HepG2 (cell line): ENCODE results near the gene DLG2. TPM values are rescaled to one million over a fixed set of nuclear protein-coding genes. Genes with fewer than 3 reads are reported as not detected.

Experiments
- ATAC-seq: fragments of 200-7000 bp; cut with Tn5 transposase; 3 replicates; pipeline ENCODE4 v1.9.1; 2020; ENCODE audit warnings: mild to moderate bottlenecking, moderate library complexity
- BruUV-seq: library from RNA; stranded (reverse); fragments of 400-500 nt; replicated peaks from 2 replicates; lab custom pipeline; 2021; lab: Mats Ljungman, UMichigan
- CTCF ChIA-PET: fragments of 300-600 bp; formaldehyde crosslinking; extraction: SDS; loops from one replicate; lab custom pipeline; 2021; ENCODE audit warnings: low total read pairs, inconsistent platforms, low intra/inter-chr PET ratio; lab: Yijun Ruan, JAX
- POLR2A ChIA-PET: fragments of 350-600 bp; sonication (Branson Sonifier 250); formaldehyde crosslinking; loops from one replicate; lab custom pipeline; 2020; ENCODE audit warnings: antibody characterized with exemption, inconsistent platforms; lab: Yijun Ruan, JAX
- DNase-seq: peaks from one replicate; pipeline ENCODE4 v3.0.0-alpha.2; 2015; ENCODE audit warnings: low spot score
- FAIRE-seq: peaks from 3 replicates; lab custom pipeline; 2011; peaks lifted over from hg19 to GRCh38; lab: Jason Lieb, UNC
- H2AFZ ChIP-seq: one replicate; pipeline ENCODE4 v1.6.1; 2011; ENCODE audit warnings: low read length, inconsistent platforms
- H3K27ac ChIP-seq: fragments of 300-600 bp; 3 replicates; pipeline ENCODE4 v1.8.0; 2011; ENCODE audit warnings: mixed run types, mild to moderate bottlenecking, mixed read lengths, low read length, inconsistent platforms; ENCODE audit not compliant: insufficient read depth; ENCODE audit errors: extremely low read length
- H3K27me3 ChIP-seq, 2 experiments: fragments of 200-600 bp in 1 of 2; 2 replicates in 1 of 2; 3 replicates in 1 of 2; pipeline versions ENCODE4 v1.6.0 to v1.8.0; 2011; ENCODE audit warnings: low read length in 2 of 2, mild to moderate bottlenecking in 2 of 2, moderate library complexity in 2 of 2, inconsistent platforms in 1 of 2; ENCODE audit not compliant: insufficient read depth in 2 of 2, control insufficient read depth in 1 of 2
- H3K36me3 ChIP-seq, 2 experiments: fragments of 200-600 bp in 1 of 2; replicated peaks in 1 of 2; 2 replicates in 1 of 2; 3 replicates in 1 of 2; pipeline versions ENCODE4 v1.5.1 to v1.8.0; 2011; ENCODE audit warnings: low read length in 2 of 2, inconsistent platforms in 1 of 2; ENCODE audit not compliant: insufficient read depth in 2 of 2, control insufficient read depth in 1 of 2
- H3K4me1 ChIP-seq: 2 replicates; pipeline ENCODE4 v1.5.1; 2012; ENCODE audit warnings: low read length, inconsistent platforms; ENCODE audit not compliant: insufficient read depth
- H3K4me2 ChIP-seq: 2 replicates; pipeline ENCODE4 v1.6.0; 2011; ENCODE audit warnings: low read depth, low read length, inconsistent platforms
- H3K4me3 ChIP-seq, 3 experiments: fragments of 200-600 bp in 1 of 3; sonication (generic), shearing (Covaris generic) in 1 of 3; replicated peaks in 1 of 3; 2 replicates each; pipeline ENCODE4 v1.5.1; 2011 to 2016; ENCODE audit warnings: low read length in 3 of 3, inconsistent platforms in 2 of 3, low read depth in 2 of 3, mild to moderate bottlenecking in 2 of 3, control low read depth in 1 of 3, mixed read lengths in 1 of 3; ENCODE audit not compliant: insufficient read depth in 1 of 3
- H3K79me2 ChIP-seq: one replicate; pipeline ENCODE4 v1.6.1; 2011; ENCODE audit warnings: low read length, inconsistent platforms; ENCODE audit not compliant: insufficient read depth
- H3K9ac ChIP-seq: 2 replicates; pipeline ENCODE4 v1.6.0; 2011; ENCODE audit warnings: mild to moderate bottlenecking, low read depth, low read length, inconsistent platforms; ENCODE audit not compliant: insufficient read depth
- H3K9me3 ChIP-seq: 2 replicates; pipeline ENCODE4 v1.5.1; 2012; ENCODE audit warnings: mild to moderate bottlenecking, low read length
- H4K20me1 ChIP-seq: 2 replicates; pipeline ENCODE4 v1.6.0; 2011; ENCODE audit warnings: inconsistent platforms, mild to moderate bottlenecking, low read length, moderate library complexity; ENCODE audit not compliant: insufficient read depth
- ARNT2 ChIP-seq: sonication (generic); formaldehyde crosslinking; IDR thresholded peaks from 2 replicates; pipeline ENCODE4 v1.8.0; 2022; ENCODE audit warnings: mild to moderate bottlenecking, low read depth, missing genetic modification reagents, moderate library complexity
- HCFC1 ChIP-seq: fragments of 150-350 bp; IDR thresholded peaks from 2 replicates; pipeline ENCODE4 v1.6.1; 2014; ENCODE audit warnings: low read depth, low read length
- HDAC1 ChIP-seq: sonication (generic); formaldehyde crosslinking; IDR thresholded peaks from 2 replicates; pipeline ENCODE4 v1.5.1; 2020; ENCODE audit warnings: mild to moderate bottlenecking, missing genetic modification reagents
- HNF4G ChIP-seq, 2 experiments: sonication (generic) in 1 of 2; formaldehyde crosslinking in 1 of 2; IDR thresholded peaks; 2 replicates each; pipeline versions ENCODE4 v1.4.0 to v1.6.1; 2011 to 2020; ENCODE audit warnings: borderline replicate concordance in 2 of 2, low read depth in 2 of 2, mild to moderate bottlenecking in 2 of 2, low read length in 1 of 2, missing genetic modification reagents in 1 of 2, moderate library complexity in 1 of 2
- MAFF ChIP-seq: IDR thresholded peaks from 2 replicates; pipeline ENCODE4 v1.6.1; 2011; ENCODE audit warnings: low read depth, low read length, improper control_type of control experiment
- MEF2D ChIP-seq: sonication (generic); formaldehyde crosslinking; IDR thresholded peaks from 2 replicates; pipeline ENCODE4 v1.5.1; 2020; ENCODE audit warnings: mild to moderate bottlenecking, missing genetic modification reagents
- REL ChIP-seq: sonication (generic); formaldehyde crosslinking; conservative IDR thresholded peaks from 2 replicates; pipeline ENCODE4 v1.8.0; 2022; ENCODE audit warnings: mild to moderate bottlenecking, missing genetic modification reagents, moderate library complexity
- ZFP90 ChIP-seq: sonication (generic); formaldehyde crosslinking; IDR thresholded peaks from 2 replicates; pipeline ENCODE4 v1.8.0; 2022; ENCODE audit warnings: missing genetic modification reagents, mild to moderate bottlenecking, inconsistent platforms, borderline replicate concordance
- ZNF205 ChIP-seq: IDR thresholded peaks from 2 replicates; pipeline ENCODE4 v1.6.1; 2018; ENCODE audit warnings: missing biosample characterization, missing genetic modification reagents
- ZNF263 ChIP-seq: sonication (generic); formaldehyde crosslinking; IDR thresholded peaks from 2 replicates; pipeline ENCODE4 v1.4.0; 2020; ENCODE audit warnings: missing genetic modification reagents
- WGBS: methylation state at CpG from one replicate; pipeline ENCODE4 v1.1.6; 2017; ENCODE audit warnings: low lambda C conversion rate; 5-methylcytosine and 5-hydroxymethylcytosine counted together
- in situ Hi-C: cut with HindIII; loops from 2 replicates; pipeline ENCODE4 v1.10.0; 2017; ENCODE audit warnings: low pct_unique_long_range_greater_than_20kb; ENCODE audit not compliant: extremely low pct_ligation_motif_present
- intact Hi-C: fragments of 100-400 bp; cut with micrococcal nuclease; formaldehyde crosslinking; loops from one replicate; pipeline ENCODE4 v1.10.0; 2022; ENCODE audit not compliant: unreplicated experiment
- polyA plus RNA-seq, 8 experiments: library from polyadenylated mRNA; depleted of rRNA in 3 of 8; stranded (reverse) in 7 of 8; unstranded in 1 of 8; fragments of >200 nt; fragmentation: Illumina TruSeq in 4 of 8; extraction: Trizol in 4 of 8; gene quantifications; 2 replicates each; pipeline versions ENCODE4 v1.2.1 to v1.2.3, GENCODE V29; 2011 to 2016; ENCODE audit warnings: low read depth in 4 of 8, missing spikeins in 1 of 8, mixed read lengths in 1 of 8; ENCODE audit not compliant: insufficient read depth in 1 of 8
- total RNA-seq, 5 experiments: library from RNA; depleted of rRNA; stranded (reverse); fragments of >200 nt; fragmentation: Illumina TruSeq; extraction: Trizol; gene quantifications; 2 replicates each; pipeline ENCODE4 v1.2.3, GENCODE V29; 2016; ENCODE audit warnings: low read depth in 1 of 5
- TF ChIP-seq, protein P1 (sequence below): sonication (generic); formaldehyde crosslinking; IDR thresholded peaks from 2 replicates; pipeline ENCODE4 v1.4.0; 2020; ENCODE audit warnings: low read depth, missing genetic modification reagents
- TF ChIP-seq, protein P2 (sequence below): sonication (generic); formaldehyde crosslinking; conservative IDR thresholded peaks from 2 replicates; pipeline ENCODE4 v1.4.0; 2020; ENCODE audit warnings: missing genetic modification reagents
- TF ChIP-seq, protein P3 (sequence below): sonication (generic); formaldehyde crosslinking; IDR thresholded peaks from 2 replicates; pipeline ENCODE4 v1.4.0; 2020; ENCODE audit warnings: missing genetic modification reagents
- TF ChIP-seq, protein P4 (sequence below): IDR thresholded peaks from 2 replicates; pipeline ENCODE4 v1.6.1; 2016; ENCODE audit warnings: missing genetic modification reagents, missing compliant biosample characterization

DLG2 gene
- total and polyA plus RNA-seq, 2 of the 13 experiments (the other 11 are each of a cell fraction or from before 2014, with no cell fraction given): 0.46 to 1.0 TPM

DNA sequence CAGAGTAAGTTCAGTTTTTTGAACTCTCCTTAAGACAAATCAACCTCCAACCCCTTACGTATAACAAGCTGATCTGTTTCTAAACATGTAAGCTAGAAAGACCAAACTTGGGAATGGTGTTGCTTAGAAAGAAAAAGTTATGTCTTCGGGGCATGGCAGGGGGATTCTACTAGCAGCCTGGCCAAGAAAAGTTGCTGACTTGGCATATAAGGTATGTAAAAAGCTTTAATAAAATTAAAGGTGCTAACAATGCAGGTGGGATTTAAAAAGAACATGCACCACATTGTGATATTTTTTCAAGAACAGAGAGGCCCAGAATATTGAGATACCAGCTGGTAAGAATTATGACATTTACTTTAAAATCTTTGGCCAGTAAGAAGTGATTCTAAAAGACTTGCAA lies 1929.6 kb downstream of the DLG2 start (continued):
- TF ChIP-seq, protein P1, sequence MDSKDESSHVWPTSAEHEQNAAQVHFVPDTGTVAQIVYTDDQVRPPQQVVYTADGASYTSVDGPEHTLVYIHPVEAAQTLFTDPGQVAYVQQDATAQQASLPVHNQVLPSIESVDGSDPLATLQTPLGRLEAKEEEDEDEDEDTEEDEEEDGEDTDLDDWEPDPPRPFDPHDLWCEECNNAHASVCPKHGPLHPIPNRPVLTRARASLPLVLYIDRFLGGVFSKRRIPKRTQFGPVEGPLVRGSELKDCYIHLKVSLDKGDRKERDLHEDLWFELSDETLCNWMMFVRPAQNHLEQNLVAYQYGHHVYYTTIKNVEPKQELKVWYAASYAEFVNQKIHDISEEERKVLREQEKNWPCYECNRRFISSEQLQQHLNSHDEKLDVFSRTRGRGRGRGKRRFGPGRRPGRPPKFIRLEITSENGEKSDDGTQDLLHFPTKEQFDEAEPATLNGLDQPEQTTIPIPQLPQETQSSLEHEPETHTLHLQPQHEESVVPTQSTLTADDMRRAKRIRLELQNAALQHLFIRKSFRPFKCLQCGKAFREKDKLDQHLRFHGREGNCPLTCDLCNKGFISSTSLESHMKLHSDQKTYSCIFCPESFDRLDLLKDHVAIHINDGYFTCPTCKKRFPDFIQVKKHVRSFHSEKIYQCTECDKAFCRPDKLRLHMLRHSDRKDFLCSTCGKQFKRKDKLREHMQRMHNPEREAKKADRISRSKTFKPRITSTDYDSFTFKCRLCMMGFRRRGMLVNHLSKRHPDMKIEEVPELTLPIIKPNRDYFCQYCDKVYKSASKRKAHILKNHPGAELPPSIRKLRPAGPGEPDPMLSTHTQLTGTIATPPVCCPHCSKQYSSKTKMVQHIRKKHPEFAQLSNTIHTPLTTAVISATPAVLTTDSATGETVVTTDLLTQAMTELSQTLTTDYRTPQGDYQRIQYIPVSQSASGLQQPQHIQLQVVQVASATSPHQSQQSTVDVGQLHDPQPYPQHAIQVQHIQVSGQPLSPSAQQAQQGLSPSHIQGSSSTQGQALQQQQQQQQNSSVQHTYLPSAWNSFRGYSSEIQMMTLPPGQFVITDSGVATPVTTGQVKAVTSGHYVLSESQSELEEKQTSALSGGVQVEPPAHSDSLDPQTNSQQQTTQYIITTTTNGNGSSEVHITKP (CRISPR knock-in tag): no peak
- TF ChIP-seq HCFC1: no peak
- TF ChIP-seq ZFP90: no peak
- peak; percentile 95 for TF ChIP-seq MAFF

DNA sequence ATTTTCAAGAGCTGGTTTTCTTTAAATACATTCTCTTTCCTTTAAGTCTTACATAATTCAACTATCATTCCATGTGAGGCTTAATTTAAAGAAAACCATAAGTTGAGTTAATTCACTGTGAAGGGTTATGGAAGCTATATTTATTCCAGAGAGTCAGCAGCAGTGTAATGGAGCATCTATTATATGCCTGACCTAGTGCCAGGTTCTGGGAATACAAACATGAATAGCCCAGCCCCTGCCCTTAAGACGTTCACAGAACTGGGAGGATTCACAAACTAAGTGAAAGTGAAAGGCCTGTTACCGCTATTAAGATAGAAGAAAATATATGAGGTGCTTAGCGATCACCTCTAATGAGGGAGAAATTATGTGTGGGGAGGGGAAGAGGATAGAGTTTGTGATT lies 1932.1 kb downstream of the DLG2 start:
- WGBS: 50% methylated on average over 3 of the region's 3 CpGs
- H3K4me1 ChIP-seq: no peaks in the 10 kb centered on the region
- intact Hi-C loops: no loop called here
- POLR2A ChIA-PET: no interaction called here
- H3K9ac ChIP-seq: no peak overlapping the region
- H3K4me2 ChIP-seq: no peak overlapping the region
- CTCF ChIA-PET: no interaction called here
- H2AFZ ChIP-seq: no peak overlapping the region
- no peak for FAIRE-seq
- no peaks in the 10 kb centered on the region for H3K27me3 ChIP-seq
- no peaks in the 10 kb centered on the region for H3K36me3 ChIP-seq
- no peak for ATAC-seq
- no peak for DNase-seq
- H3K4me3 ChIP-seq: no peak overlapping the region
- H4K20me1 ChIP-seq: no peaks in the 10 kb centered on the region
- H3K27ac ChIP-seq: no peak overlapping the region
- H3K79me2 ChIP-seq: no peaks in the 10 kb centered on the region
- in situ Hi-C loops: no loop called here
- no peaks in the 10 kb centered on the region for H3K9me3 ChIP-seq
- no TSS peak for BruUV-seq
- TF ChIP-seq REL (CRISPR knock-in tag): no peak
- TF ChIP-seq, protein P2, sequence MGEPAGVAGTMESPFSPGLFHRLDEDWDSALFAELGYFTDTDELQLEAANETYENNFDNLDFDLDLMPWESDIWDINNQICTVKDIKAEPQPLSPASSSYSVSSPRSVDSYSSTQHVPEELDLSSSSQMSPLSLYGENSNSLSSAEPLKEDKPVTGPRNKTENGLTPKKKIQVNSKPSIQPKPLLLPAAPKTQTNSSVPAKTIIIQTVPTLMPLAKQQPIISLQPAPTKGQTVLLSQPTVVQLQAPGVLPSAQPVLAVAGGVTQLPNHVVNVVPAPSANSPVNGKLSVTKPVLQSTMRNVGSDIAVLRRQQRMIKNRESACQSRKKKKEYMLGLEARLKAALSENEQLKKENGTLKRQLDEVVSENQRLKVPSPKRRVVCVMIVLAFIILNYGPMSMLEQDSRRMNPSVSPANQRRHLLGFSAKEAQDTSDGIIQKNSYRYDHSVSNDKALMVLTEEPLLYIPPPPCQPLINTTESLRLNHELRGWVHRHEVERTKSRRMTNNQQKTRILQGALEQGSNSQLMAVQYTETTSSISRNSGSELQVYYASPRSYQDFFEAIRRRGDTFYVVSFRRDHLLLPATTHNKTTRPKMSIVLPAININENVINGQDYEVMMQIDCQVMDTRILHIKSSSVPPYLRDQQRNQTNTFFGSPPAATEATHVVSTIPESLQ (CRISPR knock-in tag): no peak
- TF ChIP-seq ZNF205 (CRISPR knock-in tag): no peak
- TF ChIP-seq HNF4G (IDR thresholded peaks at IDR 0.05; ENCODE audit: borderline replicate concordance, low read depth, low read length): no peak
- TF ChIP-seq HNF4G (CRISPR knock-in tag; IDR thresholded peaks at IDR 0.05; ENCODE audit: borderline replicate concordance, low read depth): no peak
- TF ChIP-seq, protein P3, sequence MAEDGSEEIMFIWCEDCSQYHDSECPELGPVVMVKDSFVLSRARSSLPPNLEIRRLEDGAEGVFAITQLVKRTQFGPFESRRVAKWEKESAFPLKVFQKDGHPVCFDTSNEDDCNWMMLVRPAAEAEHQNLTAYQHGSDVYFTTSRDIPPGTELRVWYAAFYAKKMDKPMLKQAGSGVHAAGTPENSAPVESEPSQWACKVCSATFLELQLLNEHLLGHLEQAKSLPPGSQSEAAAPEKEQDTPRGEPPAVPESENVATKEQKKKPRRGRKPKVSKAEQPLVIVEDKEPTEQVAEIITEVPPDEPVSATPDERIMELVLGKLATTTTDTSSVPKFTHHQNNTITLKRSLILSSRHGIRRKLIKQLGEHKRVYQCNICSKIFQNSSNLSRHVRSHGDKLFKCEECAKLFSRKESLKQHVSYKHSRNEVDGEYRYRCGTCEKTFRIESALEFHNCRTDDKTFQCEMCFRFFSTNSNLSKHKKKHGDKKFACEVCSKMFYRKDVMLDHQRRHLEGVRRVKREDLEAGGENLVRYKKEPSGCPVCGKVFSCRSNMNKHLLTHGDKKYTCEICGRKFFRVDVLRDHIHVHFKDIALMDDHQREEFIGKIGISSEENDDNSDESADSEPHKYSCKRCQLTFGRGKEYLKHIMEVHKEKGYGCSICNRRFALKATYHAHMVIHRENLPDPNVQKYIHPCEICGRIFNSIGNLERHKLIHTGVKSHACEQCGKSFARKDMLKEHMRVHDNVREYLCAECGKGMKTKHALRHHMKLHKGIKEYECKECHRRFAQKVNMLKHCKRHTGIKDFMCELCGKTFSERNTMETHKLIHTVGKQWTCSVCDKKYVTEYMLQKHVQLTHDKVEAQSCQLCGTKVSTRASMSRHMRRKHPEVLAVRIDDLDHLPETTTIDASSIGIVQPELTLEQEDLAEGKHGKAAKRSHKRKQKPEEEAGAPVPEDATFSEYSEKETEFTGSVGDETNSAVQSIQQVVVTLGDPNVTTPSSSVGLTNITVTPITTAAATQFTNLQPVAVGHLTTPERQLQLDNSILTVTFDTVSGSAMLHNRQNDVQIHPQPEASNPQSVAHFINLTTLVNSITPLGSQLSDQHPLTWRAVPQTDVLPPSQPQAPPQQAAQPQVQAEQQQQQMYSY (CRISPR knock-in tag): no peak
- TF ChIP-seq ZNF263 (CRISPR knock-in tag): no peak
- no peak for TF ChIP-seq HDAC1 (CRISPR knock-in tag)
- no peak for TF ChIP-seq MEF2D (CRISPR knock-in tag)
- TF ChIP-seq, protein P4, sequence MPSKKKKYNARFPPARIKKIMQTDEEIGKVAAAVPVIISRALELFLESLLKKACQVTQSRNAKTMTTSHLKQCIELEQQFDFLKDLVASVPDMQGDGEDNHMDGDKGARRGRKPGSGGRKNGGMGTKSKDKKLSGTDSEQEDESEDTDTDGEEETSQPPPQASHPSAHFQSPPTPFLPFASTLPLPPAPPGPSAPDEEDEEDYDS (CRISPR knock-in tag): no peak
- TF ChIP-seq ARNT2: no peak
